Caco-2 (cell line): ENCODE results near the gene COG1. TPM values are rescaled to one million over a fixed set of nuclear protein-coding genes. Genes with fewer than 3 reads are reported as not detected.

Source experiments
- BruUV-seq: library from RNA; stranded (reverse); fragments of 400-500 nt; replicated peaks from 2 replicates; lab custom pipeline; 2021; lab: Mats Ljungman, UMichigan
- CTCF ChIA-PET: fragments of 300-600 bp; sonication (Branson Sonifier 250); formaldehyde crosslinking; loops from one replicate; lab custom pipeline; 2022; ENCODE audit warnings: antibody characterized with exemption; lab: Charles Lee
- POLR2A ChIA-PET: fragments of 300-600 bp; sonication (Branson Sonifier 250); formaldehyde crosslinking; loops from one replicate; lab custom pipeline; 2022; ENCODE audit warnings: antibody characterized with exemption; lab: Charles Lee
- DNase-seq, 2 experiments: peaks; one replicate each; pipeline versions ENCODE4 v3.0.0 to v3.0.0-alpha.2; 2020 to 2022
- H3K27me3 ChIP-seq: replicated peaks from 2 replicates; pipeline ENCODE4 v1.6.0; 2011; ENCODE audit warnings: low read length; ENCODE audit not compliant: control insufficient read depth, insufficient read depth
- H3K36me3 ChIP-seq: 2 replicates; pipeline ENCODE4 v1.5.1; 2011; ENCODE audit warnings: low read length; ENCODE audit not compliant: control insufficient read depth, insufficient read depth
- H3K4me1 ChIP-seq: fragments of 250-450 bp; sonication (Bioruptor Pico); 2 replicates; pipeline ENCODE4 v1.5.1; 2020; ENCODE audit warnings: mild to moderate bottlenecking
- H3K4me3 ChIP-seq: 2 replicates; pipeline ENCODE4 v1.5.1; 2011; ENCODE audit warnings: low read depth, mild to moderate bottlenecking, control low read depth, low read length
- H3K9me3 ChIP-seq: fragments of 250-450 bp; sonication (Bioruptor Pico); 2 replicates; pipeline ENCODE4 v1.5.1; 2020; ENCODE audit warnings: mild to moderate bottlenecking, moderate library complexity
- H3K27ac Mint-ChIP-seq: one replicate; pipeline ENCODE4 v1.8.0; 2022; ENCODE audit warnings: mixed read lengths; ENCODE audit not compliant: unreplicated experiment
- H3K27me3 Mint-ChIP-seq: one replicate; pipeline ENCODE4 v1.8.0; 2022; ENCODE audit warnings: mixed read lengths; ENCODE audit not compliant: insufficient read depth, unreplicated experiment
- H3K36me3 Mint-ChIP-seq: one replicate; pipeline ENCODE4 v1.8.0; 2022; ENCODE audit warnings: mild to moderate bottlenecking, mixed read lengths; ENCODE audit not compliant: insufficient read depth, unreplicated experiment
- H3K4me1 Mint-ChIP-seq: one replicate; pipeline ENCODE4 v1.8.0; 2022; ENCODE audit warnings: low read depth, mixed read lengths; ENCODE audit not compliant: unreplicated experiment
- H3K4me3 Mint-ChIP-seq: one replicate; pipeline ENCODE4 v1.8.0; 2022; ENCODE audit warnings: mild to moderate bottlenecking, moderate library complexity, mixed read lengths; ENCODE audit not compliant: unreplicated experiment
- H3K9me3 Mint-ChIP-seq: one replicate; pipeline ENCODE4 v1.8.0; 2022; ENCODE audit warnings: mixed read lengths; ENCODE audit not compliant: unreplicated experiment
- CTCF ChIP-seq, 2 experiments: fragments of 200-600 bp in 1 of 2; IDR thresholded peaks; 1 replicate in 1 of 2; 2 replicates in 1 of 2; pipeline versions ENCODE4 v1.5.1 to v1.8.0; 2011 to 2022; ENCODE audit warnings: antibody characterized with exemption in 1 of 2, control low read depth in 1 of 2, inconsistent platforms in 1 of 2, low read depth in 1 of 2, low read length in 1 of 2, mild to moderate bottlenecking in 1 of 2, moderate library complexity in 1 of 2; ENCODE audit not compliant: insufficient read depth in 1 of 2, severe bottlenecking in 1 of 2, unreplicated experiment in 1 of 2
- intact Hi-C: fragments of 100-400 bp; cut with micrococcal nuclease; formaldehyde crosslinking; loops from one replicate; pipeline ENCODE4 v1.10.0; 2022; ENCODE audit not compliant: unreplicated experiment
- total RNA-seq: library from RNA; stranded (reverse); gene quantifications from 2 replicates; pipeline ENCODE4 v1.2.3, GENCODE V29; 2022

COG1 gene
- total RNA-seq, 1 experiment from 2014 or later, result 36.8 TPM

GRCh38 chr17:73208139-73208827 is 15.4 kb downstream of the COG1 start:
- H3K4me3 Mint-ChIP-seq, result no peak overlapping the region
- Histone ChIP-seq H3K4me3 (no peak overlapping the region), H3K4me1 (peaks cover 7% of the 10 kb centered on the region; the same call in 1 of the 2 replicates), H3K9me3 (no peaks in the 10 kb centered on the region), H3K36me3 (peaks cover 4% of the 10 kb centered on the region), H3K27me3 (no peaks in the 10 kb centered on the region)
- CTCF ChIA-PET, result interaction anchor here (1.2 kb wide), 1 partner anchor 24 kb away, joined by 3 read pairs; a partner anchor contains a TSS
- POLR2A ChIA-PET, result no interaction called here
- no peaks in the 10 kb centered on the region for H3K27me3 Mint-ChIP-seq
- no peak for TF ChIP-seq CTCF (IDR thresholded peaks at IDR 0.05; ENCODE audit: insufficient read depth in 1 of 2, low read depth in 1 of 2, low read length in 1 of 2, severe bottlenecking in 1 of 2, unreplicated experiment in 1 of 2)
- intact Hi-C loops, result no loop called here
- DNase-seq, result no peak
- H3K4me1 Mint-ChIP-seq, result no peaks in the 10 kb centered on the region
- peaks cover 75% of the 10 kb centered on the region for H3K36me3 Mint-ChIP-seq
- H3K9me3 Mint-ChIP-seq, result no peaks in the 10 kb centered on the region
- H3K27ac Mint-ChIP-seq, result no peak overlapping the region
- no TSS peak for BruUV-seq

GRCh38 chr17:73209436-73209835 is 16.6 kb downstream of the COG1 start:
- Histone ChIP-seq H3K4me3 (no peak overlapping the region), H3K36me3 (peaks cover 3% of the 10 kb centered on the region), H3K9me3 (no peaks in the 10 kb centered on the region), H3K4me1 (no peaks in the 10 kb centered on the region), H3K27me3 (no peaks in the 10 kb centered on the region)
- Mint-ChIP-seq H3K9me3 (no peaks in the 10 kb centered on the region), H3K27ac (no peak overlapping the region), H3K36me3 (peaks cover 63% of the 10 kb centered on the region), H3K4me1 (no peaks in the 10 kb centered on the region), H3K27me3 (no peaks in the 10 kb centered on the region), H3K4me3 (no peak overlapping the region)
- ChIA-PET POLR2A (no interaction called here), CTCF (no interaction called here)
- intact Hi-C loops, result no loop called here
- TF ChIP-seq CTCF (IDR thresholded peaks at IDR 0.05; ENCODE audit: insufficient read depth in 1 of 2, low read depth in 1 of 2, low read length in 1 of 2, severe bottlenecking in 1 of 2, unreplicated experiment in 1 of 2), result no peak
- no TSS peak for BruUV-seq
- no peak for DNase-seq

- Mint-ChIP-seq H3K27me3 (no peaks in the 10 kb centered on the region), H3K4me3 (no peak overlapping the region), H3K4me1 (no peaks in the 10 kb centered on the region), H3K27ac (no peak overlapping the region), H3K36me3 (peaks cover 58% of the 10 kb centered on the region), H3K9me3 (no peaks in the 10 kb centered on the region)
- intact Hi-C loops, result no loop called here
- H3K27me3 ChIP-seq, result no peaks in the 10 kb centered on the region
- CTCF ChIA-PET, result no interaction called here
- POLR2A ChIA-PET, result no interaction called here
- H3K36me3 ChIP-seq, result peaks cover 3% of the 10 kb centered on the region
- H3K4me3 ChIP-seq, result no peak overlapping the region
- peak; percentile 51 to 54 for TF ChIP-seq CTCF (IDR thresholded peaks at IDR 0.05; ENCODE audit: insufficient read depth in 1 of 2, low read depth in 1 of 2, low read length in 1 of 2, severe bottlenecking in 1 of 2, unreplicated experiment in 1 of 2)
- peak in 1 of 2 experiments; percentile 35 for DNase-seq
- no peaks in the 10 kb centered on the region for H3K9me3 ChIP-seq
- no peaks in the 10 kb centered on the region for H3K4me1 ChIP-seq
- BruUV-seq, result no TSS peak
Measured at GRCh38 chr17:73210002-73210678, 17.3 kb downstream of the COG1 start.
